Stimulated activated CD4-positive, alpha-beta T cell treated with anti-CD3 and anti-CD28 coated beads, Interleukin-15, amount 100 ng/mL, for 1 hour (primary cell): Measurements from ENCODE around the gene SPEG.
"Not testable (repeated sequence)": the region's sequence is repeated elsewhere in the genome, so short reads cannot be mapped to it uniquely, and the experiment has no call there.

Experiments
- DNase-seq, 2 donors: peaks; one replicate each; pipeline ENCODE4 v3.0.0-alpha.2; 2020; ENCODE audit warnings: low read depth in 1 of 2, low spot score in 1 of 2

The SPEG gene

DNA sequence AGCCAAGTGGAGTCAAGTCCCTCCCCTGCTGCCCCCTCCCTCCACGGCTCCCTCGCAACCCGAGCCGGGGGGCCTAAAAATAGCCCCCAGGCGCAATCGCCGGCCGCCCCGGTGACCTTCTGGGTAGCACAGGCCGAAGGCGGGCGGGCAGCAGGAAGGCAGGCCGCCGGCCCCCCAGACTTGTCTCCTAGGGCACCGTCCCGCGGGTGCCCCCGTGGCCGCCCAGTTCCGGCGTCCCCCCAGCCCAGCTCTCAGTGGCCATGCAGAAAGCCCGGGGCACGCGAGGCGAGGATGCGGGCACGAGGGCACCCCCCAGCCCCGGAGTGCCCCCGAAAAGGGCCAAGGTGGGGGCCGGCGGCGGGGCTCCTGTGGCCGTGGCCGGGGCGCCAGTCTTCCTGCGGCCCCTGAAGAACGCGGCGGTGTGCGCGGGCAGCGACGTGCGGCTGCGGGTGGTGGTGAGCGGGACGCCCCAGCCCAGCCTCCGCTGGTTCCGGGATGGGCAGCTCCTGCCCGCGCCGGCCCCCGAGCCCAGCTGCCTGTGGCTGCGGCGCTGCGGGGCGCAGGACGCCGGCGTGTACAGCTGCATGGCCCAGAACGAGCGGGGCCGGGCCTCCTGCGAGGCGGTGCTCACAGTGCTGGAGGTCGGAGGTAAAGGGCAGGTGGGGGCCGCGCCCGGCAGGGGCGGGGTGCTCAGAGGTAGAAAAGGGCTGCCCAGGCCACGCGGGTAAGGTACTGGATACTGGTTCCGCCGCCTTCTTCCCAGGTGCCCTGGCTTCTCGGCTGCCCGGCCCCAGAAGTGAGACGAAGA is at the start of gene SPEG:
Gene SPEG, plus strand, starts transcription at position 126 of the 808 bp plus-strand sequence. Its CDS starts 135 bp downstream, at position 261.
- no peak for DNase-seq

- DNase-seq: no peak
These were observed 49.8 kb upstream of the SPEG start for GRCh38 chr2:219384859-219385258.

GRCh38 chr2:219385958-219386520 is 48.6 kb upstream of the SPEG start:
- DNase-seq: no peak

DNA sequence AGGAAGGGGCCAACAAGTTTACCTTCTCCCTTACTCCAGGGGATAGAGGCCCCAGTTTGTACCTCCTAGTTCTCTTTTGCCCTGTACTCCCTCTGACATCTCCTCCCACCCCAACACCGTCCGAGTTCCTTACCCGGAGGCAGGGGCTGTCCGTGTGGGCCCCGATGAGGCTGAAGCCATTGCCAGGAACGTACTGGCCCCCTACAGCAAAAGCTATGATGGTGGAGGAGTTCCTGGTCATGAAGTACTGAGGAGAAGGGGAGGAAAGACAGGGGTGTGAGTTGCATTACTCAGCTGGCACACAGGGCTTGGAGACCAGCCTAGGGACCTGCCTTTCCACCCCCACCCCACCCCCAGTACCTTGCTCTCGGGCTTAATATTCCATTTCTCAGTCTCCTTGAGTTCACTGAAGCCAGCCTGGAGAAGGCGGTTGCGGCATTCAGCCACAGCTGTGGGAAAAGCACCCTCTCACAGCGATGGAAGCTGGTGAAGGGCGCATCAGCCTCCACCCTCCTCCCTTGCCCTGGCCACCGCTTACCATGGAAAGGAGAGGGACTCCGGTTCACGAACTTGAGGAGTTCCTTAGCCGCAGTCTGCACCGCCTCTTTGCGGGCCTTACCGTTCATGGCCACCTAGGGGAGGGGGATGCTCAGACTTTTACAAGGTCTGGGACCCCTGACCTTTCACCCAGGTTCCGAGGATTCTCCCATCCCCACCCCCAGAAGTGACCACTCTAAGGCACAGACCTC is 47.9 kb upstream of the SPEG start:
- DNase-seq: no peak

GRCh38 chr2:219387306-219388120 is 47.1 kb upstream of the SPEG start, which contains the start of gene DNPEP:
Gene DNPEP, minus strand, starts transcription at chr2:219387912. Its CDS starts 118 bp downstream, at chr2:219387794.
- DNase-seq: peak; percentile 95

- peak; percentile 99 to 100 for DNase-seq
These were observed 46.3 kb upstream of the SPEG start for GRCh38 chr2:219388121-219388906.

GRCh38 chr2:219388907-219389156 is 45.8 kb upstream of the SPEG start:
- DNase-seq: no peak

DNA sequence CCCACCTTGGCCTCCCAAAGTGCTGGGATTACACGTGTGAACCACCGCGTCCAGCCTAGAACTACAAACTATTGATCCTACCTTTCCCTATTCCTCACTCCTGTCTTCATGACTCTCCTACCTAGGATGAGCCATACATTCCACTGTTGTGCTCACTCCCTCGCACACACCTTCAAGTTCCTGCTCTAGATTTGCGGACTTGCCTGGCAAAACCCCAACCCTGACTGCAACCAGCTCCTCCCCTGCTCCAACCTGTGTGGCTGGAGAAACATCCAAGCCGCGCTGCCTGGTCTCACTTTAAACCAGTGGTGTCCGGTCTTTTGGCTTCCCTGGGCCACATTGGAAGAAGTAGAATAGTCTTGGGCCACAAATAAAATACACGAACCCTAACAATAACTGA is 41.9 kb upstream of the SPEG start:
- no peak for DNase-seq

GRCh38 chr2:219395056-219395455 is 39.6 kb upstream of the SPEG start:
- DNase-seq: not testable (repeated sequence)

DNA sequence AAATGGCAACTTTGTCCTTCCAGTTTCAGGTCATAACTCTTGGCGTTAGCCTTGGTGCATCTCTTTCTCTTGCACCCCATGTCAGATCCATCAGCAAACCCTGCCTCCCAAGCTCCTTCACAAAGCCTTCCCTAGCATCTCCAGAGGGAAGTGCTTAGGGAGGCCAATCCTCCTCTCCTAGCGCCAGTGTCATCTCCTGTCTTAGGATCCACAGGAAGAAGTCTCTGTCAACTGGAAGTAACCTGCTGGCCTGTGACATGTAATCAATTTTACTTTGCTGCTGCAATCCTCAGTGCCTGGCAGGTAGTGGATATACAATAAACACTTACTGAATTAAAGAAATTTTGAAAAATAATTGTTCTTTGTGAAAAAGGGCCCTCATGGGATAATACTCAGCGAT is 39.0 kb upstream of the SPEG start:
- DNase-seq: no peak

DNA sequence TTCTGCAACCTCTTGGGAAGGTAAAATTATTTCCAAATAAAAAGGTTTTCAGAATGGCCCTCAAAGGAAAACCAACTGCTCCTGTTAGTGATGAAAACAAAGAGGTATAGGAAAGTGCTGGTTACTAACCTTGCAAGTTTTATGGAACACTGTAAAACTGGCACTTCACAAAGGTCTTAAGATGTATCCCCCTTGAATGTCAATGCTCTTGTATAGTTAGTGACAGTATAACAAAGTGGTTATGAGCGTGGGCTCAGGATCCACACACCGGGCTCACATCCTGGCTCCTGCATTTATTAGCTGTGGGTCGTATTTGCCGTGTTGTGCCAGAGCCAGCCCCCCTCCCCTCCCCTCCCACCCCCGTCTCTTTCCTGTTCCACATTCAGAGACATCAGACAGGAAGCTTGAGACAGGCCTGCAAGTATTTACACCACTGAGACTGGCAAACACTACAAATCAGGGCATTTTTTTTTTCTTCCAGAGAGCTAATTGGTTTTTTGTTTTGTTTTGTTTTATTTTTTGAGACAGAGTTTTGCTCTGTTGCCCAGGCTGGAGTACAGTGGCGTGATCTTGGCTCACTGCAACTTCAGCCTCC is 37.7 kb upstream of the SPEG start:
- DNase-seq: no peak

DNA sequence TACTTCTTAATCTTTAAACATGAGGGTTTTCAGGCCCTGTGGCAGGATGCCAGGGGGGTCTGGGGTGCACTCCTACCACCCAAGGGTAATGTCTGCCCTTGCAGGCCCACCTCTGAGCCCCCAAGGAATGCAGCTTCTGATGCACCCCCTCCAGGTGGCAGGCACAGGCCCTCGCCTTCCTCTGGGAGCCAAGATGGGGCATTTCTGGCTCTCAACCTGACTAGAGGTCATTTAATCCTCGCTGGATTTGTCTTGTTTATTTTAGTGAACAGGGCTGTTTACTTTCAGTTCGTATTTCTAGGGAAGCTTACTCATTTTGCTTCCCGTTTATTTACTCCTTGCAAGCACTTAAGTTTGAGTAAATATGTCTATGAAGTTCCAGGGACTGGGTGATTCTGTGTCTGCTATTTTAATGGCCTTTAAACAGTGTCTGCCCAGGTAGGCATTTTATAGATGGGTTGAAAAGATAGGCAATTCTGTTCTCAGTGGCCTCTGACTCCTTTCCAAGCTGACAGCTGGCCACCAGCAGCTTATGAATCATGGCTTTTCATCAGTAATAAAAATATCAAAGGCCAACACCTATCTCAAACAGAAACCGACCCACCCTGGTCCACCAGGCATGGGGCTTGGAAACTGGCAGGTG is 35.8 kb upstream of the SPEG start:
- no peak for DNase-seq

DNA sequence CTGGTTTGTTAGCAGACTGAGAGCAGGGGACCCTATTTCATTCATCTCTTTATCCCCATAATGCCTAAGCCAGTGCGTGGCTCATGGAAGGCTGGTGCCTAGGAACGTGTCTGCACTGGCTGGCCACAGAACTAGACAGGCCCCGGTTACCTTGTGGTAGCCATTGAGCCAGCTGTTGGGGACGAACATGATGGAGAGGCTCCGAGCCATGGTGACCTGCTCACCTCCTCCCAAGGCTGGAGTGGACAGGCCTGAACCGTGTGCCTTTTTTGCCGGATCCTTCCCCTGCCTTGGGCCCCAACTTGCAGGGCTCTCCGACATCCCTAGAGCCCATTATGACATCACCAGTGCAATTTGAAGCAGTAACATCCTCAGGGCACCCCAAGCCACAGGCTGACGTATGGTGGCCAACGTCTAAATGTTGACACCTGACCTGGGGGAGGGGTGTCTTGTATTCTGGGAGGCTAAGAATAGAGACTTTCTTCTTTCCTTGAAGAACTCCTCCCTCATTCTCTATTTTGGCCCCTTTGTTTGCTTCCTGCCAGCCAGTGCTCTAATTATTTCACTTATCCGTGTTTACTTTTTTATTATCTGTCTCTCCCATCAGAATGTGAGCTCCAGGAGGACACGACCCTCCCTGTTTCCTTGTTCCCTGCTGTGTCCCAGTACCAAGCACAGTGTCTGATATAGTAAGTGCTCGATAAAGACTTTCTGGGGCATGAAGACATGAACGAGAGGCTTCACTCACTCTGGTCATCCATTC is 34.7 kb upstream of the SPEG start:
- DNase-seq: no peak

DNA sequence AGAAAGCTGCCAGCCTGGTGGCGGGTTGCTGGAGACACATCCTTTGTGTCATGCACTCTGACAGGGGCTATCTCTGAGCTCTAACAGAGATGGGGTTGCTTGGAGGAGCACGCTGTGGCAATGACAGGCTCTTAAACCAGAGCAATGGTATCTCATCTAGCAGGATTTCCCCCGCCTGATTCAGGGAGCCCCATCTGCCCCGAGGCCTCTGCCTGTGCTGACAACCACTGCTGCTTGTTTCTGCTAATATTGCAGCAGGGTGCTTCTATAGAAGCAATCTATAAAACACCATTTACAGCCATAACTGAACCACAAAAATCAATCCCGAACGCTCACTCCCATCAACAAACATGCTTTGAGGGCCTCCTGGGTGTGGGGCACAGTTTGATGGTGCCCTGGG is 34.1 kb upstream of the SPEG start:
- DNase-seq: no peak

GRCh38 chr2:219401606-219402005 is 33.0 kb upstream of the SPEG start:
- no peak for DNase-seq

DNA sequence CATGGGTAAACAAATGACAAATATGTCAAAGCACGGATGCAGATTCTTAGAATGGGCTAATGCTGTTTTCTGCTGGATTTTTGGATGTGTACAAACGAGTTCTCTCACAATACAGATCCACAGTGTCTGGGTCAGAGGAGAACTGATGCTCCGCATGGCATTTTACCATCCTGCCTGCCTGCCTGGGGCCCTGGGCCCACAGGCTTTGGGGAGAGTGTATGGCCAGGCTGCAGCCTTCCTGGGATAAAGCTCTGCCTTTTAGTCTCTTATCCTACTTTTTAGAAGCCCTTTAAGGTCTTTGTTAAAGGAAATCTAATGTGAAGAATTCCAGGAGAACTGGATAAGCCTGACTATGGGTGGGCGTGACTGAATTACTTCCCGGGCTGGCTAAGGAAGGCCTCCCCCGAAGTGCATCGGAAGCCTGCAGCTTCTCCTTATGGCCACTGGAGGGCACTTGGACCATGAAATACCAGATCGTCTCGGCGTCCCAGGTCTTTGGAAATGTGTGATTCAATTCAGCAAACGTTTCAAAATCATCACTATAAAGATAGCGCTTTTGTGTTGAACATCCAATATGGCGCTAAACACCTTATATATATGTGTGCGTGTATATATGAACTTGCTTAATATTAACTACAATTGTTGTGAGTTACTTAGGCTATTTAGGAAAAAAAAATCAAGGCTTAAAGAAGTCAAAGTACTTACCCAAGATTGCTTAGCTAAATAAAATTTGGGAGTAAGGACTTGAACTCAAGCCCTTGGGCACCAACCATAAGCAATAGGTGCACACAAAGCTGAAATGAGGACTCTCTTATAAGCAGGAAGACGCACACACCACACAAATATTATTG is 31.8 kb upstream of the SPEG start:
- DNase-seq: peak in 1 of 2 donors; percentile 32

GRCh38 chr2:219403861-219404260 is 30.8 kb upstream of the SPEG start:
- no peak for DNase-seq

DNA sequence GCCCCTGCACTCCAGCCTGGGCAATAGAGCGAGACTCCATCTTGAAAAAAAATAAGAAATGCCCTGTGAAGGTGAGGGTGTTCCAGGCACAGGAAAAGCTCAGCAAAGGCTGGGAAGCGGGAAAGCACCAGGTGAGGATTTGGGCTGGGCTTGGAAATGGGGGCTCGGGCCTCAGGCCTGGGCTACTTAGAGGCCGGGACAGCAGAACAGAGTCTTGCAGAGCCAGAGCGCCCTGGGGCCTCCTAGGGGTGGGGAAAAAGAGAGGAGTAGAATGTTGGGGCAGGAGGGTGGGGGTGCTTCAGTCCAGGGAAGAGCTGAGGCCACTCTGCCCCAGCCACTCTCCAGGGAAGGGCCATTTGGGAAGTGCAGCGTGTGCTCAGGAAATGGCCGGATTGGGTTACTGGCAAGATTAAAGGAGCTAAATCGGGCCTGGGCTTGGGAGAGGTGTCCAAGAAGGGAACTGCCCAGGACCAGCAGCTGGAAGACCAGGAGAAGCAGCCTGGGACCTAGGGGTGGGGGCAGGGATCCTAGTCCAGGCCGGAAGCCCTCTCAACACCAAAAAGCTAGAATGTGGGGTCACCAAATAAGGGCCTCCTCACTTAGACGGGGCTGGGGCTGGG is 30.2 kb upstream of the SPEG start:
- no peak for DNase-seq
